GM04504 (cell line): ENCODE results near the gene REEP6.
"Not testable (repeated sequence)": the region's sequence is repeated elsewhere in the genome, so short reads cannot be mapped to it uniquely, and the experiment has no call there.

ENCODE experiments used
- DNase-seq: peaks from one replicate; pipeline ENCODE4 v3.0.0-alpha.2; 2012; ENCODE audit warnings: low read depth

The REEP6 gene

DNA sequence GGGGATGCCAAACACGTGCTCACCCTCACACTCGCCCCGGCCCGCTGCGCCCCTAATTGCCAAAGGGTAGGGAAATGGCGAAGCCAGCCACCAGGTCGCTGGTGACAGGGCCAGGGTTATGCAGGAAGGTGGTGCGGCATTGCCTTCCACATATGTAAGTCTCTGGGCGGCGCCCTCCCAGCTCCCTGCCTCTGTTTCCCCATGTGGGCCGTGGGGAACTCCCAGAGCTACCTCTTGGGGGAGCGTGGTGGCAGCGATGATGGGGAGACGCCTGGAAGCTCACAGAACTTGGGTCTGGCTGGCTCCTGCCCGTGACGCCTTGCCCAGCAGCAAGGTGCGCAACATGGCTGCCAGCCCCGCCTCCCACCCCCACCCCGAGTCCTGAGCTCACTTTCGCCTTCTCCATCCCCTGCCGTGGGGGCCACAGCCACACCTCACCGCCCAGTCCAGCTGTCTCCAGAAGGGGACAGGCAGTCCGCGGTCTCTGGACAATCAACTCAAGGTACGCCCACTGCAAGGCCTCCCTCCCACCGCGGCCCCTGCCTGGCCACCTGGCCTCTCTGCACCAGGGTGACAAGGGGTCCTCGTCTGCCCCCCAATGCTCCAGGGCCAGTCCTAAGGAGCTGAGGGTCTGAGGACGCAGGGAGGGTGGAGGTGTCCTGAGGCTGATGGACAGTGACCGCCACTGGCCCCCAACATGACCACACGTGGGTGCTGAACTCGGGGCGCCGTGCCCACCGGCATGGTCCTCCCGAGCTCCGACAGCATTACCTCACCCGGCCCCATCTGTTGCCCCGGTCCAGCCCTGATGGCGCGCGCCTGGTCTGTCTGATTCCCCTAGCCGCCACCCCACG is 18.5 kb upstream of the REEP6 start:
- DNase-seq: no peak

DNA sequence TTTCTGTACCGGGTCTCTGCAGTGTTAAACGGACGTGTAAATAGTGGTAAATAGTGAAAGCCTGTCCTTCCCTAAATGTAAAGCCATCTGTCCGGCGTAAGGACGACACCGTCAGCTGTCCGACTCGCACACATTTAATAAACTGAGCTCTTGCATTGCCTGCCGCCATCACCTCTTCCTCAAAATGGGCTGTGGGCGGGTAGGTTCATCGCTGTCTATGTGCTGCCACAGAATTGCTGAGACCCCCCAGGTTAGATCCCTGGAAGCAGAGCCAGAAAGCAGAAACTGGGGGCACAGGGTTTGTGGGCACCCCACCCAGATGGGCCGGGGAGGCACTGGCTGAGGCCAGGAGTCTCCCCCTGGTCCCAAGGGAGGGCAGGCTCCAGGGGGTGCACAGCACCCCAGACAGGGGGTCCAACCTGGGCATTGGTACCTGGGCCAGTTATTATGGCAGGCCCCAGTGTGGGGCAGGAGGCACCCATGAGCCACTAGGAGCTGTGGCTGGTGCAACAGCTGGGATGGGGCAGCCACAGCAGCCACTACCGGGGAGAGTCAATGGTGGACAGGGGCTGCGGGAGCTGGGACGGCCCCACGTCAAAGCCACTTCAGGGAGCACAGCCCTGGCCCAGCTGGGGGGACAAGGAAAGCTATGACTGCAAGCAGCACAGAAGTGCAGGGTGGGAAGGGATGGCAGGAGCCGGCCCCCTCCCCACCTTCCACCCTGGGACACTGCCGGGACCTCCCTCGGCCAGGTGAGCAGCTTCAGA is 17.7 kb upstream of the REEP6 start:
- no peak for DNase-seq

DNA sequence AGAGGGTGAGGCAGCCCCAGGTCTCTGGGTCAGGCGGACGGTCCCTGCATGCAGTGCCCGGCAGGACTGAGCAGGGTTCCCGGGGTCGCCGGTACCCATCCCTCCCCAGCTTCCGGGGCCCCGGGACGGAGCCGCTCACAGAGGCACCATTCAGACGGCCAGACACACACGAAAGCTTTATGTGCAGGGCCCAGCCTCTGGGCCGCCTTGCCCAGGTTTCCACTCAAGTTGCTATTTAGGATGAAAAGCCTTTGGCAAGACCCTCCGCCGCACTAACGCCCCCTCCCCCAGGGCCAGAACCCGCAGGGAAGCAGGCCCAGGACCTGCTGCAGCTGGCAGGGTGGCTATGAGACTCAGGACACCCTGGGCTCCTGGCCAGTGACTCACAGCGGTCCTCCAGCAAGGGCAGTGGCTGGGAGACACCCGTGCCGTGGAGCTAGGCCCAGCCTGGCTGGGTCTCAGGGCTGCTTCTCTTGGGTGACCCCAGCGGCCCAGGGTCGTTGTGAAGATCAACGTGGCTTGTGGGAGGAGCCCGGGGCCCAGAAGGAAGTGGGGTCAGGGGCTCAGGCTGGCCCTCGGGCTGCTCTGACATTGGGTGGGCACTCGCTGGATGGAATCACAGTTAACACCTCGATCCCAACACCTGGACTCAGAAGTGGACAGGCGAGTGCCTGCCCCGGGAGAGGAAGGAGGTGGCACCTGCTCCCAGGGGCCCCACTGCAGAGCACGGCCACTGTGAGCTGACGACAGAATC is 16.8 kb upstream of the REEP6 start:
- no peak for DNase-seq

DNA sequence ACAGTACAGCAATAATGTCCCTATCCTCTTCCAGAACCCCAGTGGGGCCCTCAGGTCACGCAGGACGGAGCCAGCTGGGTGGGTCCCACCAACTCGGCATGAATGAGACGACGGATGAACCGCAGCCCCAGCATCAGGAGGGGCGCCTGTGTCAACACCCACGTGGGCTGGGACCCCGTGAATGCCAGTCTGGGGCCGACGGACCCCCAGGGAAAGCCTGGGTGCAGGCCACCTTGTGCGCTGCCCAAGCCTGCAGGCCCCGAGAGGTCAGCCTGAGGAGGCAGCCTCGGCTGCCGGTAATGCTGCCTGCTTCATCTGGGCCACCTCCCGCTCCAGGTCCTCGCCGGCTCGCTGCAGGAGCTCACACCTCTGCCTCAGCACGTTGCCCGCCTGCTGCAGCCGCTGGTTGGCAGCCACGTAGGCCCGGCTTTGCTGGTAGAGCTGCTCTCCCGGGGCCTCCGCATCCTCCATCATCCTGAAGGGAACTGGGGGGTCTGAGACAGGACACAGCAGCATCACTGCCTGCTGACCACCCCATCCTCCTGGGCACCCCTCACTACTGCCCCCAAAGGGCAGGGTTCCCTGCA is 16.1 kb upstream of the REEP6 start:
- no peak for DNase-seq

DNA sequence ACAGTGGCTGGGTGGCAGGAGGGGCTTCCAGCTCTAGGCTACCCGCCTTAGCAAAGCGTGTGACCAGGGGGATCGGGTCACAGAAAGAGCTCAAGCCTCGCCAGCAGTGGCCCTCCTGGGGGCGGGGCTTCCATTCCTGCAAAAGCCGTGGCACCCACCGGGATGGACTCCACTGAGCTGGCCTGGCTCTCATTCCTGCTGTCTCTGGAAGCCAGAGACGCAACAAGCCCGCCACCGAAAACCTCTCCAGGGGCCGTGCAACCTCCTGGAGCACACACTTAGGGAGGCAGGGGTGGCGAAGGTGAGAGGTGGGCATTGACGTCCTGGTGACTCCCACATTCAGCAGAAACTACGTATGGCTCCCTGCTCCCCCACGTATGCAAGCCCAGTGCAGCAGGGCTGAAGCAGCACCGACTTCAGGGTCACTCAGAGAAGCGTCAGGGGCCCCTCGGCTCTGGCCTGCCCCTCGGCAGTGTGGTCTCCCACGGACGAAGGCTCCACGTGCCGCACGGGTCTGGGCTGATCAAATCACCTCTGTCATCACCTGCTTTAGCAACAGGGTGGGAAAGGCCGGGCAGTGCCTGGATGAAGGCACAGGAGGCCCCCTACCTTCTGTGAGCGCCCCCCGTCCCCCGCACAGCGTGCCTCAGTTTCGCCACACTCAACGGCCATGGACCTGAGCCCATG is 15.1 kb upstream of the REEP6 start:
- no peak for DNase-seq

DNA sequence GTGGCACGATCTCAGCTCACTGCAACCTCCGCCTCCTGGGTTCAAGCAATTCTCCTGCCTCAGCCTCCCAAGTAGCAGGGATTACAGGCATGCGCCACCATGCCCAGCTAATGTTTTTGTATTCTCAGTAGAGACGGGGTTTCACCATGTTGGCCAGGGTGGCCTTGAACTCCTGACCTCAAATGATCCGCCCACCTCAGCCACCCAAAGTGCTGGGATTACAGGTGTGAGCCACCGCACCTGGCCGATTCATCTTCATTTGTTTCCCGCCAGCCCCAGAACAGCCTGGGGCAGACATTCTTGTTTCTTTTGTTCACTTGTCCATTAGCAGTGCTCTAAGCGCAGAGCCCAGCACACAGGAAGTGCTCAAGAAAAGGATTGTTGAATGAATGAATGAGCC is 13.9 kb upstream of the REEP6 start:
- not testable (repeated sequence) for DNase-seq

DNA sequence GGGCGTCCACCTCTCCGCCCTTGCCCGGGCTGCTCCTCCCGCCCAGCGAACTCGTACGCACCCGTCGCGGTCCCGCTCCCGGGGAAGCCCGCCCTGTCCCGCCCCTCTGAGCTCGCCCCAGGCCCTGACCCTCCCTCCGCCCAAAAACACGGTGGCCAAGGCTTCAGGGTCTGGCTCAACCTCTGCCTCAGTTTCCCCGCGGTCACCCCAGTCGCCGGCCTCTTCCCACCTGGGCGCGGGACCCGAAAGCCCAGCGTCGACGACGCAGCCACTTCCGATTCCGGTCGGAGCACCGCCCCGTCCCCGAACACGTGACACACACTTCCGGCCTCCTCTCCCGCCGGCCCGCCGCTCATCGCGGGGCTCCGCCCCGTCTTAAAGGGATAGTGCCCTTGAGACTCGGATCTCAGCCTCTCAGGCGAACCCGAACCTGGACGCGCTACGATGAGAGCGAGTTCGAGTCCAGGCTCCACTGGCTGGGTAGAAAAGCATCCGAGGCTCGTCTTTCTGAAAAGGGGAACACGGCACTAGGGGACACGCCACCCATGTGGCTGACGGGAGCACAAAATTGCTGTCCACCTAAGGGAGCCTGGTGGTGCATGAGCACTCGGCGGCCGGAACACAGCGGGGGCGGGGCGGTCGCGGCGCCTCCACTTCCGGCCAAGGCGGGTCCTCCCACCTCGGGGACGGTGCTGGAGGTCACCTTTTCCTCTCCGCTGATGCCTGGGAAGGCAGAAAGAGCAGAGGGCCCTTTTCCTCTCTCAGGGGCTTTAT is 11.9 kb upstream of the REEP6 start, which contains the start of gene C19orf25:
Gene C19orf25 (minus strand): TSS at position 282 of the 774 bp plus-strand sequence. CDS start 312 bp downstream, outside the sequence.
- peak; percentile 80 for DNase-seq

DNA sequence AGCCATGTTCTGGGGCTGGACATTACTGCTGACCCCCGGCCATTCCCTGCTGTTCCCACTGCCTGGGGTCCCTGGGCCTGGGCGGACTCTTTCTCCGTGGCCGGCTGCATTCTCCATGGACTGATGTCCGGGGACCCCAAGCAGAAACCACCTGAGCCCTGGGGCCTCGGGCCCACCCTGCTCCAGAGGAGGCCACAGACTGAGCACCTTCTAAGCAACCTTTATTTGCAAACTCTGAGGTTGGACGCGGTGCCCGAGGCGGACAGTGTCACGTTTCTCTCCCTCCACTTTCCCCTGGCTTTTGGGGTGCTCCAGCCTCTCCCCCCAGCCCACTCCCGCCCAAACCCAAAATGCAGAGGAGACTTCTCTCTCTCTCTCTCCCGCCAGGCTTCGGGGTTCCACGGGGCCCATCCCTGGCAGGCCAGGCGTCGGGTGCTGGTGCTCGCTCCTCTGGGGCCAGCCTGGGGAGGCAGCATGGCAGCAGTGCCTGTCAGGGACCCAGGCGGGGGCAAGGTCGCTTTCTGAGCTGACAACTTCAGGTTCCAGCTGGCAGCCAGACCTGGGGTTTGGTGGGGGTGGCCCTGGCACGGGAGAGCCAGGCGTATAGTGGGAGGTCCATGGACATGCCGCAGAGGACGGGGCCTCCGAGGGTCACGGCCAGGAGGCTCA is 9.6 kb upstream of the REEP6 start:
- DNase-seq: no peak

DNA sequence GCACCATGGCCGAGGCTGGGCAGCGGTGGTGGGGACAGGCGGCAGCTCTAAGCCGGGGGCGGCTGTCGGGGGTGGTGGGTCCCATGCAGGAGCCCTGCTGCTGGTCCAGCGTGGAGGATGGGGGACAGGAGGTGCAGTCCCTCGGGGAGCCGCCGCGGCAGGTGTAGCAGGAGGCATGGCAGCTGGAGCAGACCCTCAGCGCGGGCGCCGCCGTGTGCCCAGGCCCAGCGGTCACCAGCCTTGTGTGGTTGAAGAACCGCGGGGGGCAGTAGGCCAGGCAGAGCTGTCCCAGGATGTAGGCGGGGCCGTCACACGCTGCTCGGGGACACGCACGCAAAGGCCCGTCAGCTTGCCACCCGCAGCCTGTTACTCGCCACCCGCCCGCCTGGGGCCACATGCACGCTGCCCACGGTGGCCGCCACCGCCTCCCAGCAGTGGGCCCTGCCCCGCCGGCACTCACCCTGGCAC is 9.1 kb upstream of the REEP6 start:
- DNase-seq: no peak

DNA sequence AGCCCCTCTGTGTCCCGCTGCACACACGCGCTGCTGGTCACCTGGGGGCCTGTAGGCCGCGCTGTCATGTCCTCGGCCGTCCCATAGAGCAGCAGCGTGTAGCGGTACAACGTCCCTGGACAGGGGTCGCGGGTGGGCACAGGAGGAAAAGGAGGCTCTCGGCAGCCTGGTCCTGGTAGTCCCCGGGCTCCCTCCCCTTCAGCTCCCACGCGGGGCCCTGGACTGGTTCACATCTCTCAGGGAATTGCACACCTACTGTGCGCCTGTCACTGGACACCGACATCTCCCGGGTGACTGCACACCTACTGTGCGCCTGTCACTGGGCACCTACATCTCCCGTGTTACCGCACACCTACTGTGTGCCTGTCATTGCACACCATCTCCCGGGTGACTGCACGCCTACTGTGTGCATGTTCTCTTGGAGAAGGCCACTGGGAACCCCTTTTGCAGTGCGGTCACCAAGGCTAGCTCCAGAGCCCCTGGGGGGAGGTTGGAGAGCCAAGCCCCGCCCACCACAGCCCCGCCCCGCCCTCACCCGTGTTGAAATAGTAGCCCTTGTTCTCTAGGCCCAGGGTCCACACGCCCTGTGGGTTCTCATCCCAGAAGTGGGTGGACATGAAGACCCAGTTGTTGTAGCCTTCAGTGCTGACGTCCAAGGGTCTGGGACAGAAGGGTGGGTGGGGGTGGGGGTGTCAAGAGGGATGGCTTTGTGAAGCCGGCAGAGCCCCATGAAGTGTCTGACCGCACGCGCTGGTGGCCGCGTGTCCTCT is 8.4 kb upstream of the REEP6 start:
- no peak for DNase-seq

DNA sequence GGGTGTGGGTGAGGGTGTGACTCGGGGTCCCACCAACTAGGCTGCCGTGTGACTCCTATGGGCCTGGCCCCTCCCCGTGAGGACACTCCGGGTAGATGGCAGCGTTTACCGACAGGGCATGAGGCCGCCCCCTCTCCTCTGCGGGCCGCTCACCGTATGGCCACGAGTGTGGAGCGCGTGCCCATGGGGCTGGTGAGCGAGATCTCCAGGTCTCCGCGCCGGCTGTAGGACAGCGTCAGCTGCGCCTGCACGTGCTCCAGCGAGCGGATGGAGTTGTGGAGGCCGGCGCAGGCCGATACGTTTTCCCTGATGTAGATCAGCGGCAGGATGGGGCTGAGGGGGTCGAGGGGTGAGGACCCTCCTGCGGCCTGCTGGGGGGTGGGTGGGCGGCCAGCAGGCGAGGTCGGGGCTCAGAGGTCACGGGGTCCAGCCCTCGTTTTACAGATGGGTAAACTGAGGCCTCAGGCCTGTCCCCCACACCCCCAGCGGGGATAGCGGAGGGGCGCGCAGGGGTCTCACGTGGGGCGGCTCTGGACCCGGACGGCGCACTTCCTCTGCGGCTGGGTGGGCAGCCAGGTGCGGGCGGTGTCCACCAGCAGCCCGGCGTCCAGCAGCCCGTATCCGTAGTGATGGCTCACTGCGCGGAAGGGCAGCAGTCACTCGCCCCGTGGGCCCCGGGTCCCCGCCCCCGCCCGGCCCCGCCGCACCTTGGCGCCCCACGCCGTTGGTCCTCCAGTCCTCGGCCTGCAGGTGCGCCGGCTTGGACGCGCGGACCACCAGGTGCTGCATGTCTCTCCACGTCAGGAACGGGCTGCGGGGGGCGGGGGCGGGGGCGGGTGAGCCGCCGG is 7.6 kb upstream of the REEP6 start:
- no peak for DNase-seq

DNA sequence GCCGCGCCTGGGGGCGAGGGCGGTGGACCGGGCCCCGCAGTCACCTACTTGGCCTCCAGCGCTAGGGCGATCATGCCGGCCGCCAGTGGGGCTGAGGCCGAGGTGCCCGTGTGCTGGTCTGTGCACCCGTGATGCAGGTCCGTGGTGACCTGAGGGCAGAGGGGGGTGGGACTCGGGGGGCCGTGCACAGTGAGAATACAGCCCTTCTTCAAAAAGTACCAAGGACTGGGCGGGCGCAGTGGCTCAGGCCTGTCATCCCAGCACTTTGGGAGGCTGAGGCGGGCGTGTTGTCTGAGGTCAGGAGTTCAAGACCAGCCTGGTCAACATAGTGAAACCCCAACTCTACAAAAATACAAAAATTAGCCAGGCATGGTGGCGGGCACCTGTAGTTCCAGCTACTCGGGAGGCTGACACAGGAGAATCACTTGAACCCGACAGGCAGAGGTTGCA is 7.0 kb upstream of the REEP6 start:
- DNase-seq: no peak

DNA sequence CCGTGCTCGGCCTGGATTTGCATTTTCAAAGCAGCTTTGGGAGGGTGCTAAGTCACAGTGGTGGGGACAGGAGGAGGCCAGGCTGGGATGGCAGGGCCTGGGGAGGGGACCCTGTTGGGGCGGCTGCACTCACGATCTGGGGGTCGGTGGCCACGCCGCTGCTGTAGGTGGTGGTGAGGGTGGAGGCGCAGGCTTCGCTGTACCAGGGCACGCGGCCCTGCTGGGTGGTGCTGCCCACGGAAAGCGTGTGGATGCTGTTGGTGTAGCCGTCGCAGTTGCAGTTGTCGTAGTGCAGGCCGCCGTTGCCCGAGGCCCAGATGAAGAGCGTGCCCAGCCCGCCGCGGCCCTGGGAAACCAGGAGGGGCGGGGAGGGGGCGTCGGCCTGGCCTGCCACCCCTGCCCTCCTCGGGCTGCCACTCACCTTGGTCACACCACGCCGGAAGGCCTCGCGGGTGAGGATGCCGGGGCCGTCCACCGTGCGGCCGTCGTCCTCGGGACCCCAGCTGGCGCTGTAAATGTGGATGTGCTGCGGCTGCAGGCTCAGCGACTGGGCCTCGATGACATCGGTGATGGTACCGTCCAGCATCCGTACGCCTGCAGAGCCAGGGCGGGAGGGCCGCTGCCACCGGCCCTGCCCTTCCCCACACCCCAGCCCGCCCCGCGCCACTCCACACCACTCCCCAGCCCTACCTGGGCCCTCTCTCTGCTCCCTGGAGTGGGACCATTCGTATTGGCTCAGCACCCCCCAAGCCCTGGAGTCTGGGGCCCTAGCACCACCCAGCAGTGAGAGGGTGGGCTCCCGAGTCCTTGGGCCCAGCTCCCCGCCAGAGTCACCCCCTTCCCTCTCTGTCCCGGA is 4.0 kb upstream of the REEP6 start:
- DNase-seq: no peak

DNA sequence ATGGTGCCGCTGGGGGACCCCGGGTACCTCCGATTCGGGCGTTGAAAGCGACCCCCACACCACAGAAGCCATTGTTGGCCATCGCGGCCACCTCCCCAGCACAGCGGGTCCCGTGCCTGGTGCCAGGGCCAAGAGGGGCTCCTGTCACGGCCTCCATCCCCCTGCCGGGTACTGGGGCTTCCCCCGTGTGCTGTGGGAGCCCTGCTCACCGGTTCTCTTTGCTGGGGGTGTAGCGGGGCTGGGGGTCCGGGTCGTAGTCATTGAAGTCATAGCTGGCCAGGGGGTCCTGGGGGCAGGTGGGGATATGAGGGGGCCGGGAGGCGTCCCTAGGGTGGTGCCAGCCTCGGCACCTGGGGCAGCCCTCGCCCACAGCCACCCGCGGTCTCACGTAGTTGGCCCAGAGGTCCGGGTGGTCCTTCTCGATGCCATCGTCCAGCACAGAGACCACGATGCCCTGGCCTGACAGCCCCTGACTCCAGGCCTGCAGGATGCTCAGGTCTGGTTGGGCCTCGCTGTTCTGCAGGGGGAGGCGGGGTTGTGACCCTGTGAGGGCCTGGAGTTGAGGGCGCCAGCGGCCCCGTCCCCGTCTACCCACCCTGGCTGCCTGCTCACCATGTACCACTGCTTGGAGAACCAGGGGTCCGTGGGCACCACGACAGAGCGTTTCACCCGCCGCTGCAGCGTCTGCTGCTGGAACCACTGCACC is 3.3 kb upstream of the REEP6 start:
- no peak for DNase-seq

DNA sequence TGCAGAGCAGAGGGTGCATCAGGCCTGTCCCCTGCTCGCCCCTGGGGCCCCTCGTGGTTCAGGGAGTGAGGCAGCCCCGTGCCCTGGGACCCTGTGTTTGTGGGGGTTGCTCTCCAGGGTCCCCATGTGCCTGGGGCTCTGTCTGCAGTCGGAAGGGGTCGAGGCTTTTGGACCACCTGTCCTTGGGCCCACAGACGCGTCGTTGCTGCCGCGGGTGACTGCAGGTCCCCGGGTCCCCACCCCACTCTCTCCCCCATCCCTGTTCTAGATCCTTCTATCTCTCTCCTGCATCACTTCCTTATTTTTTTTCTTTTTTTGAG is 2.7 kb upstream of the REEP6 start:
- DNase-seq: no peak

DNA sequence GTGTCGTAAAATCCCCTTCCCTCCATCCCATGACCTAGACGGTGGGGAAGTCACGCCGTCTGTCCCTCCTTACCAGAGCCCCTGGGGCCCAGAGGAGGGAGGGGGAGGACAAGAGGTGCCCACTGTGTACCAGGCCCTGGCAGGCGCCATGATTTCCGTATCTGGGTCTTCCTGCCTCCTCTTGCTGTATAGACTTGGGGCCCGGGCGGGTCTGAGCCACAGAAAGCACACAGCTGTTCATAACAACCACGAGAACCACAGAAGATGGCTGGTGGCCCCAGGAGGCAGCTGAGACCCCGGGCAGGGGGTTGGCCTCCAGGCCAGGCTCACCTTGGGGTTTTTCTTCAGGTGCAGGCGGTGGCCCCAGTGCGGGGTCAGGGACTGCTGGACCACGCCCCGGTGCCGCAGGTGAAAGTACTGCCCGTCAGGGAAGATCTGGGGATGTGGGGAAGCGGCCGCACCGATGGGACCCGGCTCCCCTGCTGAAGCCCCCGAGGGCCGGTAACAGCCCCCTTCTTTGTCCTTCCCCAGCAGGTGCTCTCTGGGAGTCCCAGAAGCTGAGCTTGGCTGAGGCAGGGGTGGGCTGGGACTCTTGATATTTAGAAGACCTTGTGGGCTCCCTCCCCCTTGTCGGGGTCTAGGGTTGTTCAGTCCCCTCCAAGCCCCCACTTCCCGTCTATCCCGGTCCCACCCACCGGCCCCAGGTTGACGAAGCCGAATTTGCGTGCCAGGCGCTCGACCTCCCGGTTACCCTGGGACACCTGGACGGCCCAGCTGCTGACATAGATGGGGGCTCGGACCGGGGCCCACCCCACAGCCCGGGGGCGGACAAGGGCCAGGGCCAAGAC is 1.3 kb upstream of the REEP6 start:
- DNase-seq: no peak
